Measurements from ENCODE around the gene LBX1. TPM values are rescaled to one million over a fixed set of nuclear protein-coding genes. Genes with fewer than 3 reads are reported as not detected.
A peak's percentile ranks its signal among the peaks of the same experiment; 100 is the strongest.

The LBX1 gene
- total RNA-seq, 1 donor from 2014 or later = not detected

GRCh38 chr10:101225846-101226421, 3.3 kb downstream of the LBX1 start:
- H3K4me1 Mint-ChIP-seq = peaks cover 24% of the 10 kb centered on the region
- DNase-seq = no peak
- H3K27ac Mint-ChIP-seq = peak overlapping the region; percentile 71
- H3K36me3 Mint-ChIP-seq (ENCODE audit: low read depth) = peaks cover 5% of the 10 kb centered on the region
- intact Hi-C loops (cut with micrococcal nuclease) = loop anchor here (1.0 to 10.0 kb wide), 5 partner anchors 10 to 1991 kb away; partner anchors contain the start of gene HPSE2
- H3K4me3 Mint-ChIP-seq = peak overlapping the region; percentile 26
- peaks cover 70% of the 10 kb centered on the region for H3K27me3 Mint-ChIP-seq
- no peaks in the 10 kb centered on the region for H3K9me3 Mint-ChIP-seq

- Mint-ChIP-seq H3K27ac (peak overlapping the region; percentile 63), H3K27me3 (peaks cover 71% of the 10 kb centered on the region), H3K4me1 (peaks cover 24% of the 10 kb centered on the region), H3K36me3 (ENCODE audit: low read depth) (peaks cover 5% of the 10 kb centered on the region), H3K9me3 (no peaks in the 10 kb centered on the region), H3K4me3 (peak overlapping the region; percentile 17)
- peak; percentile 65 for DNase-seq
- intact Hi-C loops (cut with micrococcal nuclease) = loop anchor here (1.0 to 10.0 kb wide), 3 partner anchors 9 to 1990 kb away; partner anchors contain the start of gene HPSE2
Measured at GRCh38 chr10:101224910-101225823, 4.1 kb downstream of the LBX1 start.

GRCh38 chr10:101224060-101224909, 5.0 kb downstream of the LBX1 start:
- intact Hi-C loops (cut with micrococcal nuclease) = loop anchor here (10.0 kb wide), 2 partner anchors 569 to 1989 kb away; partner anchors contain the start of gene HPSE2
- no peak overlapping the region for H3K4me3 Mint-ChIP-seq

GRCh38 chr10:101223274-101224059, 5.8 kb downstream of the LBX1 start:
- intact Hi-C loops (cut with micrococcal nuclease) = loop anchor here (2.0 to 10.0 kb wide), 3 partner anchors 91 to 1989 kb away; partner anchors contain the start of gene HPSE2
- Mint-ChIP-seq H3K27ac (peak overlapping the region; percentile 8), H3K27me3 (peaks cover 84% of the 10 kb centered on the region), H3K9me3 (no peaks in the 10 kb centered on the region), H3K36me3 (ENCODE audit: low read depth) (peaks cover 5% of the 10 kb centered on the region), H3K4me1 (peaks cover 24% of the 10 kb centered on the region), H3K4me3 (no peak overlapping the region)
- DNase-seq = peak; percentile 64

More at GRCh38 chr10:101224060-101224909, 5.0 kb downstream of the LBX1 start:
- peaks cover 79% of the 10 kb centered on the region for H3K27me3 Mint-ChIP-seq
- no peaks in the 10 kb centered on the region for H3K9me3 Mint-ChIP-seq
- H3K27ac Mint-ChIP-seq = no peak overlapping the region
- no peak for DNase-seq
- peaks cover 5% of the 10 kb centered on the region for H3K36me3 Mint-ChIP-seq (ENCODE audit: low read depth)
- H3K4me1 Mint-ChIP-seq = peaks cover 24% of the 10 kb centered on the region

GRCh38 chr10:101222683-101223273, 6.5 kb downstream of the LBX1 start:
- Mint-ChIP-seq H3K27me3 (peaks cover 85% of the 10 kb centered on the region), H3K36me3 (ENCODE audit: low read depth) (peaks cover 4% of the 10 kb centered on the region), H3K4me3 (no peak overlapping the region), H3K9me3 (no peaks in the 10 kb centered on the region), H3K27ac (peak overlapping the region; percentile 8), H3K4me1 (peaks cover 25% of the 10 kb centered on the region)
- intact Hi-C loops (cut with micrococcal nuclease) = loop anchor here (2.0 to 10.0 kb wide), 3 partner anchors 90 to 1988 kb away; partner anchors contain the start of gene HPSE2
- peak; percentile 61 for DNase-seq

GRCh38 chr10:101221963-101222531, 7.2 kb downstream of the LBX1 start:
- H3K9me3 Mint-ChIP-seq = no peaks in the 10 kb centered on the region
- H3K36me3 Mint-ChIP-seq (ENCODE audit: low read depth) = peaks cover 4% of the 10 kb centered on the region
- H3K27ac Mint-ChIP-seq = peak overlapping the region; percentile 35
- H3K4me1 Mint-ChIP-seq = peaks cover 24% of the 10 kb centered on the region
- intact Hi-C loops (cut with micrococcal nuclease) = loop anchor here (2.0 to 10.0 kb wide), 3 partner anchors 89 to 1987 kb away; partner anchors contain the start of gene HPSE2
- DNase-seq = no peak
- H3K4me3 Mint-ChIP-seq = no peak overlapping the region
- peaks cover 86% of the 10 kb centered on the region for H3K27me3 Mint-ChIP-seq

GRCh38 chr10:101221549-101221948, 7.7 kb downstream of the LBX1 start:
- DNase-seq = no peak
- H3K27me3 Mint-ChIP-seq = peaks cover 88% of the 10 kb centered on the region
- no peak overlapping the region for H3K4me3 Mint-ChIP-seq
- H3K4me1 Mint-ChIP-seq = peaks cover 25% of the 10 kb centered on the region
- no peaks in the 10 kb centered on the region for H3K9me3 Mint-ChIP-seq
- intact Hi-C loops (cut with micrococcal nuclease) = loop anchor here (10.0 kb wide), 2 partner anchors 567 to 1987 kb away; partner anchors contain the start of gene HPSE2
- H3K27ac Mint-ChIP-seq = no peak overlapping the region
- H3K36me3 Mint-ChIP-seq (ENCODE audit: low read depth) = peaks cover 4% of the 10 kb centered on the region

- Mint-ChIP-seq H3K27me3 (peaks cover 86% of the 10 kb centered on the region), H3K36me3 (ENCODE audit: low read depth) (peaks cover 4% of the 10 kb centered on the region), H3K9me3 (no peaks in the 10 kb centered on the region), H3K4me1 (peaks cover 19% of the 10 kb centered on the region), H3K27ac (peak overlapping the region; percentile 19), H3K4me3 (no peak overlapping the region)
- intact Hi-C loops (cut with micrococcal nuclease) = loop anchor here (5.0 to 10.0 kb wide), 5 partner anchors 175 to 1985 kb away; partner anchors contain the start of genes HPSE2 and NKX2-3
- DNase-seq = no peak
Measured at GRCh38 chr10:101219946-101220451, 9.3 kb downstream of the LBX1 start.

- Mint-ChIP-seq H3K27me3 (peaks cover 89% of the 10 kb centered on the region), H3K27ac (peak overlapping the region; percentile 19), H3K9me3 (no peaks in the 10 kb centered on the region), H3K36me3 (ENCODE audit: low read depth) (peaks cover 4% of the 10 kb centered on the region), H3K4me3 (no peak overlapping the region), H3K4me1 (peaks cover 20% of the 10 kb centered on the region)
- DNase-seq = no peak
- intact Hi-C loops (cut with micrococcal nuclease) = loop anchor here (5.0 to 10.0 kb wide), 3 partner anchors 175 to 1687 kb away; partner anchors contain the start of gene NKX2-3
Measured at GRCh38 chr10:101219139-101219945, 9.9 kb downstream of the LBX1 start.

- peak overlapping the region; percentile 66 for H3K27ac Mint-ChIP-seq
- intact Hi-C loops (cut with micrococcal nuclease) = loop anchor here (5.0 to 10.0 kb wide), 3 partner anchors 174 to 1686 kb away; partner anchors contain the start of gene NKX2-3
- no peak overlapping the region for H3K4me3 Mint-ChIP-seq
Measured at GRCh38 chr10:101218351-101219138, 10.7 kb downstream of the LBX1 start.

More at GRCh38 chr10:101218351-101219138, 10.7 kb downstream of the LBX1 start:
- peak; percentile 61 for DNase-seq
- Mint-ChIP-seq H3K4me1 (peaks cover 23% of the 10 kb centered on the region), H3K27me3 (peaks cover 90% of the 10 kb centered on the region), H3K9me3 (no peaks in the 10 kb centered on the region), H3K36me3 (ENCODE audit: low read depth) (peaks cover 4% of the 10 kb centered on the region)

Measured in activated CD4-positive, alpha-beta T cell treated with anti-CD3 and anti-CD28 coated beads, Interleukin-2, amount 10 ng/mL, durations not matched to agents 24 days and 14 days (primary cell).